ENCODE results near the gene ODC1.

The ODC1 gene

GRCh38 chr2:10481055-10481665, 33.0 kb upstream of the ODC1 start:
- H3K79me2 ChIP-seq (ENCODE audit: insufficient read depth, low read length), result no peaks in the 10 kb centered on the region
- no peak for ATAC-seq (ENCODE audit: insufficient read depth, low read depth)
- H2AFZ ChIP-seq (ENCODE audit: low read depth, low read length), result no peak overlapping the region
- H3K4me2 ChIP-seq (ENCODE audit: insufficient read depth, low read length), result no peak overlapping the region
- H4K20me1 ChIP-seq (ENCODE audit: insufficient read depth, low read length), result no peaks in the 10 kb centered on the region; the same call in 1 of the 2 replicates
- H3K36me3 ChIP-seq (ENCODE audit: insufficient read depth, low read length), result no peaks in the 10 kb centered on the region
- H3K27ac ChIP-seq (ENCODE audit: low read length), result no peak overlapping the region
- no peak overlapping the region for H3K4me3 ChIP-seq (ENCODE audit: low read depth in 1 of 2, low read length in 2 of 2)
- H3K9me3 ChIP-seq (ENCODE audit: insufficient read depth, low read length, severe bottlenecking), result no peaks in the 10 kb centered on the region
- H3K4me1 ChIP-seq (ENCODE audit: insufficient read depth, low read length), result no peaks in the 10 kb centered on the region
- no peak for TF ChIP-seq EZH2 (IDR thresholded peaks at IDR 0.05; ENCODE audit: borderline replicate concordance, low read depth, low read length, severe bottlenecking)
- TF ChIP-seq CTCF (IDR thresholded peaks at IDR 0.05; ENCODE audit: borderline replicate concordance, extremely low read depth, low read length, poor library complexity, severe bottlenecking), result no peak
- no peak overlapping the region for H3K9ac ChIP-seq (ENCODE audit: low read depth, low read length)
- H3K27me3 ChIP-seq (ENCODE audit: insufficient read depth, low read length, poor library complexity), result peaks cover 10% of the 10 kb centered on the region
- no peak for DNase-seq

GRCh38 chr2:10480359-10480949, 32.3 kb upstream of the ODC1 start:
- DNase-seq (no peak), ATAC-seq (ENCODE audit: insufficient read depth, low read depth) (no peak)
- Histone ChIP-seq H3K79me2 (ENCODE audit: insufficient read depth, low read length) (no peaks in the 10 kb centered on the region), H3K9me3 (ENCODE audit: insufficient read depth, low read length, severe bottlenecking) (no peaks in the 10 kb centered on the region), H3K9ac (ENCODE audit: low read depth, low read length) (no peak overlapping the region), H4K20me1 (ENCODE audit: insufficient read depth, low read length) (no peaks in the 10 kb centered on the region; the same call in 1 of the 2 replicates), H3K4me2 (ENCODE audit: insufficient read depth, low read length) (no peak overlapping the region), H3K4me3 (ENCODE audit: low read depth in 1 of 2, low read length in 2 of 2) (no peak overlapping the region), H3K27ac (ENCODE audit: low read length) (no peak overlapping the region), H3K27me3 (ENCODE audit: insufficient read depth, low read length, poor library complexity) (peaks cover 10% of the 10 kb centered on the region), H3K36me3 (ENCODE audit: insufficient read depth, low read length) (no peaks in the 10 kb centered on the region), H3K4me1 (ENCODE audit: insufficient read depth, low read length) (no peaks in the 10 kb centered on the region), H2AFZ (ENCODE audit: low read depth, low read length) (no peak overlapping the region)
- TF ChIP-seq CTCF (IDR thresholded peaks at IDR 0.05; ENCODE audit: borderline replicate concordance, extremely low read depth, low read length, poor library complexity, severe bottlenecking) (no peak), EZH2 (IDR thresholded peaks at IDR 0.05; ENCODE audit: borderline replicate concordance, low read depth, low read length, severe bottlenecking) (no peak)

- Histone ChIP-seq H2AFZ (ENCODE audit: low read depth, low read length) (no peak overlapping the region), H3K79me2 (ENCODE audit: insufficient read depth, low read length) (no peaks in the 10 kb centered on the region), H3K4me3 (ENCODE audit: low read depth in 1 of 2, low read length in 2 of 2) (no peak overlapping the region), H3K9ac (ENCODE audit: low read depth, low read length) (no peak overlapping the region), H4K20me1 (ENCODE audit: insufficient read depth, low read length) (no peaks in the 10 kb centered on the region; the same call in 1 of the 2 replicates), H3K36me3 (ENCODE audit: insufficient read depth, low read length) (no peaks in the 10 kb centered on the region), H3K4me2 (ENCODE audit: insufficient read depth, low read length) (no peak overlapping the region), H3K9me3 (ENCODE audit: insufficient read depth, low read length, severe bottlenecking) (no peaks in the 10 kb centered on the region), H3K27me3 (ENCODE audit: insufficient read depth, low read length, poor library complexity) (peaks cover 10% of the 10 kb centered on the region), H3K4me1 (ENCODE audit: insufficient read depth, low read length) (no peaks in the 10 kb centered on the region), H3K27ac (ENCODE audit: low read length) (no peak overlapping the region)
- ATAC-seq (ENCODE audit: insufficient read depth, low read depth) (no peak), DNase-seq (no peak)
- TF ChIP-seq CTCF (IDR thresholded peaks at IDR 0.05; ENCODE audit: borderline replicate concordance, extremely low read depth, low read length, poor library complexity, severe bottlenecking) (no peak), EZH2 (IDR thresholded peaks at IDR 0.05; ENCODE audit: borderline replicate concordance, low read depth, low read length, severe bottlenecking) (no peak)
These were observed 30.8 kb upstream of the ODC1 start for GRCh38 chr2:10478916-10479315.
